ENCODE data around the gene SORCS2. TPM values are rescaled to one million over a fixed set of nuclear protein-coding genes. Genes with fewer than 3 reads are reported as not detected.

SORCS2 gene
- total RNA-seq, 1 experiment from 2014 or later = 0.06 TPM

GRCh38 chr4:7367406-7367805 lies 175.1 kb downstream of the SORCS2 start:
- DNase-seq (ENCODE audit: low spot score) = no peak
- H3K9me3 ChIP-seq (ENCODE audit: low read depth, low read length, poor library complexity, severe bottlenecking) = no peaks in the 10 kb centered on the region
- no peak overlapping the region for H3K4me3 ChIP-seq (ENCODE audit: low read depth, low read length, poor library complexity, severe bottlenecking)
- POLR2A ChIA-PET (ENCODE audit: low non-redundant PET) = no interaction called here
- no peak for TF ChIP-seq CTCF (conservative IDR thresholded peaks at IDR 0.05; ENCODE audit: low read depth, low read length)
- no peak for TF ChIP-seq EZH2 (IDR thresholded peaks at IDR 0.05; ENCODE audit: borderline replicate concordance, low read depth, low read length, poor library complexity, severe bottlenecking)
- BruUV-seq (replicated peaks) = no TSS peak
- no peak overlapping the region for H3K27ac ChIP-seq (ENCODE audit: low read depth, low read length, poor library complexity, severe bottlenecking)
- peaks cover 36% of the 10 kb centered on the region for H3K27me3 ChIP-seq (replicated peaks; ENCODE audit: insufficient read depth, low read depth, low read length, poor library complexity)
- intact Hi-C loops (cut with micrococcal nuclease; ENCODE audit: unreplicated experiment) = no loop called here
- no peaks in the 10 kb centered on the region for H3K4me1 ChIP-seq (ENCODE audit: insufficient read depth, low read length, poor library complexity, severe bottlenecking)
- H3K36me3 ChIP-seq (ENCODE audit: insufficient read depth, low read length, poor library complexity, severe bottlenecking) = no peaks in the 10 kb centered on the region
- CTCF ChIA-PET = no interaction called here

DNA sequence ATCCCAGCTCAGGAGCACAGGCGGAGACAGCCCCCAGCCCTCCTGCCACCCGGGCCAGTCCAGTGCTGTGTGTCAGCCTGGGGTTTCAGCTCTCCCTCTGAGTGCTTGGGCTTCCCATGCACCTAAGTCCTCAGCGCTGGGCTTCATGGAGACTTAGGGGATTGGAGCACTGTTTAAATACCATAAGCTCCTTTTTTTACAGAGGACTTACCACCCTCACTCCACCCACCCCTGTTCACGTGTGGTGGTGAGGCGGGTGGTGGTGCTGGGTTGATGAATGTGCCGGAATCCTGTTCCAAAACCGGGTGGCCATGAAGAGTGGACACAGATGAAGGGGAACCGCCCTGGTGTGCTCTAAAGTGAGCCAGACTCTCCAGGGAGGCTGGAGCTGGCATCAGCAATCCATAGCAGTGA lies 175.5 kb downstream of the SORCS2 start:
- CTCF ChIA-PET = no interaction called here
- Histone ChIP-seq H3K4me3 (ENCODE audit: low read depth, low read length, poor library complexity, severe bottlenecking) (no peak overlapping the region), H3K4me1 (ENCODE audit: insufficient read depth, low read length, poor library complexity, severe bottlenecking) (no peaks in the 10 kb centered on the region), H3K36me3 (ENCODE audit: insufficient read depth, low read length, poor library complexity, severe bottlenecking) (no peaks in the 10 kb centered on the region), H3K9me3 (ENCODE audit: low read depth, low read length, poor library complexity, severe bottlenecking) (no peaks in the 10 kb centered on the region), H3K27me3 (replicated peaks; ENCODE audit: insufficient read depth, low read depth, low read length, poor library complexity) (peaks cover 36% of the 10 kb centered on the region), H3K27ac (ENCODE audit: low read depth, low read length, poor library complexity, severe bottlenecking) (no peak overlapping the region)
- intact Hi-C loops (cut with micrococcal nuclease; ENCODE audit: unreplicated experiment) = no loop called here
- no TSS peak for BruUV-seq (replicated peaks)
- no peak for DNase-seq (ENCODE audit: low spot score)
- POLR2A ChIA-PET (ENCODE audit: low non-redundant PET) = no interaction called here
- no peak for TF ChIP-seq CTCF (conservative IDR thresholded peaks at IDR 0.05; ENCODE audit: low read depth, low read length)
- no peak for TF ChIP-seq EZH2 (IDR thresholded peaks at IDR 0.05; ENCODE audit: borderline replicate concordance, low read depth, low read length, poor library complexity, severe bottlenecking)

DNA sequence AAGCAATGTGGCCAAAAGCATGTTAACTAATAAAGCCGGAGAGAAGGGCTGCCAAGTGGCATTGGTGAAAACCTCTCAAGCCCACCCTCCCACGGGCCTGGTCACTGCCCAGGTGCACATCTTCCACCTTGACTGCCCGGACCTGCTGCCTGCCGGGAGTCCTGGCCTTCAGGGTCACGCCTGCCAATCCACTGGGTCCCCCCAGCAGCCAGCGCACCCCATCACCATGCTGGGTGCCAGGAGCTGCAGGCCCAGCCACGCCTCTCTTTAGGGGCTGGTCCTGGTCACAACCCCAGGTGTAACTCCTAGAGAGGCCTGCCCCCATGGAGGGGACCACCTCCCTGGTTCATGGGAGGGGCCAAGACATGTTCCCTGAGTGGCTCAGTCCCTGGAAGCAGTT lies 176.0 kb downstream of the SORCS2 start:
- Histone ChIP-seq H3K4me3 (ENCODE audit: low read depth, low read length, poor library complexity, severe bottlenecking) (no peak overlapping the region), H3K9me3 (ENCODE audit: low read depth, low read length, poor library complexity, severe bottlenecking) (no peaks in the 10 kb centered on the region), H3K27ac (ENCODE audit: low read depth, low read length, poor library complexity, severe bottlenecking) (no peak overlapping the region), H3K4me1 (ENCODE audit: insufficient read depth, low read length, poor library complexity, severe bottlenecking) (no peaks in the 10 kb centered on the region), H3K27me3 (replicated peaks; ENCODE audit: insufficient read depth, low read depth, low read length, poor library complexity) (peaks cover 36% of the 10 kb centered on the region), H3K36me3 (ENCODE audit: insufficient read depth, low read length, poor library complexity, severe bottlenecking) (no peaks in the 10 kb centered on the region)
- no peak for TF ChIP-seq CTCF (conservative IDR thresholded peaks at IDR 0.05; ENCODE audit: low read depth, low read length)
- TF ChIP-seq EZH2 (IDR thresholded peaks at IDR 0.05; ENCODE audit: borderline replicate concordance, low read depth, low read length, poor library complexity, severe bottlenecking) = no peak
- DNase-seq (ENCODE audit: low spot score) = no peak
- ChIA-PET CTCF (no interaction called here), POLR2A (ENCODE audit: low non-redundant PET) (no interaction called here)
- BruUV-seq (replicated peaks) = no TSS peak
- intact Hi-C loops (cut with micrococcal nuclease; ENCODE audit: unreplicated experiment) = no loop called here

Data from A673 (cell line).